Lower lobe of right lung (tissue), 2 donors: ENCODE results near the gene ASIC3. TPM values are rescaled to one million over a fixed set of nuclear protein-coding genes. Genes with fewer than 3 reads are reported as not detected.

Source experiments
- ATAC-seq, 2 donors: fragments of 200-7000 bp; cut with Tn5 transposase; one replicate each; pipeline ENCODE4 v1.9.1; 2020 to 2022; ENCODE audit warnings: mild to moderate bottlenecking in 2 of 2, moderate library complexity in 2 of 2
- DNase-seq: peaks from one replicate; pipeline ENCODE4 v3.0.0-alpha.2; 2020
- H3K27ac ChIP-seq: fragments of 200-600 bp; one replicate; pipeline ENCODE4 v1.8.0; 2022
- H3K27me3 ChIP-seq: fragments of 200-600 bp; one replicate; pipeline ENCODE4 v1.8.0; 2022; ENCODE audit warnings: low read depth
- H3K36me3 ChIP-seq: fragments of 200-600 bp; one replicate; pipeline ENCODE4 v1.8.0; 2022; ENCODE audit warnings: mild to moderate bottlenecking
- H3K4me1 ChIP-seq: fragments of 200-600 bp; one replicate; pipeline ENCODE4 v1.8.0; 2022
- H3K4me3 ChIP-seq: fragments of 200-600 bp; one replicate; pipeline ENCODE4 v1.8.0; 2022; ENCODE audit warnings: mild to moderate bottlenecking
- H3K9me3 ChIP-seq: fragments of 200-600 bp; one replicate; pipeline ENCODE4 v1.8.0; 2022
- CTCF ChIP-seq: fragments of 200-600 bp; IDR thresholded peaks from one replicate; pipeline ENCODE4 v1.8.0; 2022; ENCODE audit warnings: antibody characterized with exemption, mild to moderate bottlenecking
- intact Hi-C: fragments of 100-400 bp; cut with DNase I; formaldehyde crosslinking; loops from one replicate; pipeline ENCODE4 v1.11.0; 2022
- total RNA-seq: library from RNA; stranded (reverse); fragmentation: NEBNext Ultra II Directional; extraction: Animal tissue kit (Norgen Biotek cat#: 25700); gene quantifications from one replicate; pipeline ENCODE4 v1.2.1, GENCODE V29; 2021
- donor health status: DM: no; HTN: yes; CAD: no; lungs with severe emphysema.

The ASIC3 gene
- total RNA-seq, 1 donor from 2014 or later, result 3.7 TPM

- DNase-seq, result no peak
- intact Hi-C loops, result no loop called here
- no peak for TF ChIP-seq CTCF
These were observed 17.3 kb upstream of the ASIC3 start for GRCh38 chr7:151031011-151031410.

GRCh38 chr7:151032936-151033863 is 15.1 kb upstream of the ASIC3 start:
- no peak for DNase-seq
- no peak overlapping the region for H3K4me3 ChIP-seq
- no peaks in the 10 kb centered on the region for H3K27me3 ChIP-seq
- TF ChIP-seq CTCF, result no peak
- no peak for ATAC-seq
- intact Hi-C loops, result no loop called here
- peaks cover 13% of the 10 kb centered on the region for H3K4me1 ChIP-seq
- no peaks in the 10 kb centered on the region for H3K9me3 ChIP-seq
- H3K36me3 ChIP-seq, result peaks cover 48% of the 10 kb centered on the region
- H3K27ac ChIP-seq, result no peak overlapping the region

More at GRCh38 chr7:151031011-151031410, 17.3 kb upstream of the ASIC3 start:
- H3K27me3 ChIP-seq, result no peaks in the 10 kb centered on the region
- H3K36me3 ChIP-seq, result peaks cover 35% of the 10 kb centered on the region
- no peak overlapping the region for H3K4me3 ChIP-seq
- ATAC-seq, result no peak
- H3K9me3 ChIP-seq, result no peaks in the 10 kb centered on the region
- H3K4me1 ChIP-seq, result peaks cover 19% of the 10 kb centered on the region
- H3K27ac ChIP-seq, result no peak overlapping the region

- Histone ChIP-seq H3K4me1 (peaks cover 16% of the 10 kb centered on the region), H3K4me3 (no peak overlapping the region), H3K27ac (no peak overlapping the region), H3K9me3 (no peaks in the 10 kb centered on the region), H3K36me3 (peaks cover 48% of the 10 kb centered on the region), H3K27me3 (no peaks in the 10 kb centered on the region)
- intact Hi-C loops, result no loop called here
- DNase-seq (no peak), ATAC-seq (no peak)
- no peak for TF ChIP-seq CTCF
These were observed 14.5 kb upstream of the ASIC3 start for GRCh38 chr7:151033864-151034249.

- no peak overlapping the region for H3K27ac ChIP-seq
- no peak for ATAC-seq
- TF ChIP-seq CTCF, result no peak
- no peaks in the 10 kb centered on the region for H3K27me3 ChIP-seq
- DNase-seq, result no peak
- no peaks in the 10 kb centered on the region for H3K9me3 ChIP-seq
- H3K4me3 ChIP-seq, result no peak overlapping the region
- intact Hi-C loops, result no loop called here
- peaks cover 48% of the 10 kb centered on the region for H3K36me3 ChIP-seq
- peaks cover 16% of the 10 kb centered on the region for H3K4me1 ChIP-seq
These were observed 13.9 kb upstream of the ASIC3 start for GRCh38 chr7:151034312-151035025.

GRCh38 chr7:151035026-151035717 is 13.2 kb upstream of the ASIC3 start:
- H3K36me3 ChIP-seq, result peaks cover 48% of the 10 kb centered on the region
- H3K9me3 ChIP-seq, result no peaks in the 10 kb centered on the region
- ATAC-seq, result no peak

More at GRCh38 chr7:151035026-151035717, 13.2 kb upstream of the ASIC3 start:
- no peak overlapping the region for H3K4me3 ChIP-seq
- TF ChIP-seq CTCF, result no peak
- H3K27ac ChIP-seq, result no peak overlapping the region
- intact Hi-C loops, result no loop called here
- DNase-seq, result no peak
- H3K27me3 ChIP-seq, result no peaks in the 10 kb centered on the region
- peaks cover 19% of the 10 kb centered on the region for H3K4me1 ChIP-seq
